ENCODE measurements around the gene MRPL41. TPM values are rescaled to one million over a fixed set of nuclear protein-coding genes. Genes with fewer than 3 reads are reported as not detected.

MRPL41 gene
- total RNA-seq (33.3 TPM), polyA plus RNA-seq (84.3 TPM)
- long read RNA-seq, donor 1, transcript MRPL41-201 (2 exons, 1,262 nt): major isoform, 7 of 7 reads
- long read RNA-seq, donor 1, partial matches to known transcripts: 0 of 7 reads
- long read RNA-seq, donor 1, other reads (novel, unspliced or antisense): 0 of 7 reads
- long read RNA-seq, donor 2: 0 reads
- long read RNA-seq, donor 3, transcript MRPL41-201 (2 exons, 1,262 nt): major isoform, 84 of 84 reads
- long read RNA-seq, donor 3, partial matches to known transcripts: 0 of 84 reads
- long read RNA-seq, donor 3, other reads (novel, unspliced or antisense): 0 of 84 reads
- long read RNA-seq, donor 4, transcript MRPL41-201 (2 exons, 1,262 nt): major isoform, 32 of 32 reads
- long read RNA-seq, donor 4, partial matches to known transcripts: 0 of 32 reads
- long read RNA-seq, donor 4, other reads (novel, unspliced or antisense): 0 of 32 reads
- long read RNA-seq, donor 5, transcript MRPL41-201 (2 exons, 1,262 nt): major isoform, 81 of 87 reads
- long read RNA-seq, donor 5, partial matches to known transcripts: 0 of 87 reads
- long read RNA-seq, donor 5, other reads (novel, unspliced or antisense): 6 of 87 reads
- long read RNA-seq, donor 6, transcript MRPL41-201 (2 exons, 1,262 nt): major isoform, 54 of 59 reads
- long read RNA-seq, donor 6, partial matches to known transcripts: 5 of 59 reads
- long read RNA-seq, donor 6, other reads (novel, unspliced or antisense): 0 of 59 reads
- long read RNA-seq, donor 7, transcript MRPL41-201 (2 exons, 1,262 nt): major isoform, 48 of 48 reads
- long read RNA-seq, donor 7, partial matches to known transcripts: 0 of 48 reads
- long read RNA-seq, donor 7, other reads (novel, unspliced or antisense): 0 of 48 reads
- long read RNA-seq, donor 8, transcript MRPL41-201 (2 exons, 1,262 nt): major isoform, 23 of 23 reads
- long read RNA-seq, donor 8, partial matches to known transcripts: 0 of 23 reads
- long read RNA-seq, donor 8, other reads (novel, unspliced or antisense): 0 of 23 reads
- long read RNA-seq, donor 9, transcript MRPL41-201 (2 exons, 1,262 nt): major isoform, 34 of 34 reads
- long read RNA-seq, donor 9, partial matches to known transcripts: 0 of 34 reads
- long read RNA-seq, donor 9, other reads (novel, unspliced or antisense): 0 of 34 reads
- long read RNA-seq, donor 10, transcript MRPL41-201 (2 exons, 1,262 nt): major isoform, 44 of 44 reads
- long read RNA-seq, donor 10, partial matches to known transcripts: 0 of 44 reads
- long read RNA-seq, donor 10, other reads (novel, unspliced or antisense): 0 of 44 reads

DNA sequence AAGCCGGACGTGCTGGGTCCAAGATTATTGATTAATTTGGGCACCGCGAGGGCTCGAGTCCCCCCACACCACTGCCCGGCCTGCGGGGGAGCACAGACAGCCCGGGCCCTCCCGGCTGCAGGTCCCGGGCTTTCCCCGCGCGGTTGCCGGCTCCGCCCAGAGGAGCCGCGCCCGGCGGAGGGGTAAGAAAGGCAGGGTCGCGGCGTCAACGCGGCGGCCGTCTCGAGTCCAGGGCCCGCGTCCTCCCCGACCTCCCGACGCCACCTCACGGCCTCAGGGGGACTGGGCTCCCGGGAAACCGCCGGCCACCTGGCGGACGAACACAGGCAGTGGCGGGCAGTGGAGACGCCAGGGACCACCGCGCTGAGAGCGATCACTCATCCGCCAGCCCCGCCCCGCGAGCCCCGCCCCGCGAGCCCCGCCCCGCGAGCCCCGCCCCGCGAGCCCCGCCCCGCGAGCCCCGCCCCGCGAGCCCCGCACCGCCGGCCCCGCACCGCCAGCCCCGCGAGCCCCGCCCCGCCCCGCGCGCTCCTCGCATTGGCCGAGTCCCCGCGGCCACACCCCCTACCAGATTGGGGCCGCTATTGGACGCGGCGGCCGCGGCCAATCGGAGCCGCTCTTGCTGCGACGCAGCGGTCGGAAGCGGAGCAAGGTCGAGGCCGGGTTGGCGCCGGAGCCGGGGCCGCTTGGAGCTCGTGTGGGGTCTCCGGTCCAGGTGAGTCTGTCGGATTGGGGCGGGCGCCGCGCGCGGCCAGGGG lies at the start of gene MRPL41:
Gene MRPL41 (plus strand): TSS at position 616 of the 758 bp plus-strand sequence. CDS start 203 bp downstream, outside the sequence.
- 1% methylated on average over 106 of the region's 106 CpGs for WGBS
- Histone ChIP-seq H3K27me3 (ENCODE audit: control insufficient read depth in 2 of 2, insufficient read depth in 1 of 2, low read length in 1 of 2) (no peaks in the 10 kb centered on the region), H3K4me1 (ENCODE audit: control insufficient read depth in 2 of 2, insufficient read depth in 2 of 2, low read length in 2 of 2) (peaks cover 8 to 20% of the 10 kb centered on the region in 2 donors)

DNA sequence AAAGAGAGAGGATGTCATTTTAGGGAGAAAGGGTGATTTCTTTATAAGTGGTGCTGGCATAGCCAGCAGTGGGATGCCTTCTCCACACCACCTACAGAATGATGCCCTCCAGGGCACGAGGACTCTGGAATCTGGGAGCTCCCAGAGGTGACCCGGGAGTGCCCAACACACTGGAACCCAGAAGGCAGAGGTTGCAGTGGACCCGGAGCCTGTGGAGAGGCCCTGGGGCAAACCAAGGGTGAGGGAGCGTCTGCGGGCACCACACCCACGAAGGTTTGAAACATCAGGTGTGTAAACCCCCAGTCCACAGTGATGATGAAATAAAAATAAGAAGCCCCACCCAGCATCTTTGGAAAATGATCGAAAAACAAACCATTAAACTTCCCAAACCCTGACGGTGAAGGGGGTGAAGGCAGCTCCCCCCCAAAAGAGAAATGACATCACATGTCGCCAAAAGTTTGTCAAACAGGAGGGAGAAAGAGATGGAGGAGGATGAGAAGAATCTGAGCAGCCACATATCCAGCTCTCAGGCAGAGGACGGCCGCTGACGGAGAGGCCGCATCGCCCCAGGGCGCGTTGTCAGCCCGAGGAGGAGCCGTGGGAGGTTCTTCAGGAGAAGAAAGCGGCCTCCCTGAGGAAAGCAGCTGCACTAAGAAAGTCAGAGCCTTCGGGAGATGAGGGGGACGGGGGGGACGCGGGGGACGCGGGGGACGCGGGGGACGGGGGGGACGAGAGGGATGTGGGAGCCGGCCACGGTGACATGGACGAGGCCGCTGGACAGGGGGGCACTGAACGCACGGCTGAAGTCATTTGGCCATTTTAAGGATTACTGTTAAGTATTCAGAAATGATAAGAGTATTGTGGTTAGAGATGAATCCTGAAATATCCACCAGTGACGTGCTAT lies 49.4 kb upstream of the MRPL41 start:
- no peak overlapping the region for H3K4me3 ChIP-seq (ENCODE audit: low read length in 2 of 2)
- no peak overlapping the region for H3K27ac ChIP-seq (ENCODE audit: low read depth in 1 of 2, low read length in 1 of 2)
- H3K4me1 ChIP-seq (ENCODE audit: control insufficient read depth in 2 of 2, insufficient read depth in 2 of 2, low read length in 2 of 2): no peaks in the 10 kb centered on the region
- DNase-seq (ENCODE audit: low read depth in 6 of 9, low spot score in 9 of 9): no peak
- H3K9me3 ChIP-seq (ENCODE audit: control insufficient read depth in 2 of 2, insufficient read depth in 1 of 2, low read length in 1 of 2): peaks cover 3 to 33% of the 10 kb centered on the region in 2 donors
- no peaks in the 10 kb centered on the region for H3K27me3 ChIP-seq (ENCODE audit: control insufficient read depth in 2 of 2, insufficient read depth in 1 of 2, low read length in 1 of 2)
- 89% methylated on average over 36 of the region's 36 CpGs for WGBS
- H3K36me3 ChIP-seq (ENCODE audit: control insufficient read depth in 2 of 2, insufficient read depth in 2 of 2, low read length in 1 of 2): no peaks in the 10 kb centered on the region

More for the DNA sequence above, at the start of gene MRPL41:
- H3K4me3 ChIP-seq (ENCODE audit: low read length in 2 of 2): peak within 1 kb of the TSS; percentile 60 to 83
- H3K27ac ChIP-seq (ENCODE audit: low read depth in 1 of 2, low read length in 1 of 2): peak within 1 kb of the TSS; percentile 66 to 93
- DNase-seq (ENCODE audit: low read depth in 6 of 9, low spot score in 9 of 9): peak in 8 of 9 donors; percentile 31 to 92 (median 80)
- H3K9me3 ChIP-seq (ENCODE audit: control insufficient read depth in 2 of 2, insufficient read depth in 1 of 2, low read length in 1 of 2): no peaks in the 10 kb centered on the region
- peaks cover 15 to 20% of the 10 kb centered on the region in 2 donors for H3K36me3 ChIP-seq (ENCODE audit: control insufficient read depth in 2 of 2, insufficient read depth in 2 of 2, low read length in 1 of 2)

DNA sequence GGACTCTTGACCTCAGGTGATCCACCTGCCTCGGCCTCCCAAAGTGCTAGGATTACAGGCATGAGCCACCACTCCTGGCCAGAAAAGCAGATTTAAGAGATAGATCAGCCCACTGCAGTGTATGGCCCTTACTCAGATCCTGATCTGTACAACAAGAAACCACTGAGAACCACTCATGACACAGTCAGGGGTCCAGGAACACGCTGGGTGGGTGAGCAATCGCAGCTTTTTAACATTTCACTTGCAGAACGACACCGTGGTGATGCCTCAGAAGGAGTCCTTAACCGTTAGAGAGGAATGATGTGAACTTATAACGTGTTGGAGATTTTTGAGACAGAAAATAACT lies 47.3 kb upstream of the MRPL41 start:
- Histone ChIP-seq H3K4me3 (ENCODE audit: low read length in 2 of 2) (no peak overlapping the region), H3K9me3 (ENCODE audit: control insufficient read depth in 2 of 2, insufficient read depth in 1 of 2, low read length in 1 of 2) (peaks cover 3 to 33% of the 10 kb centered on the region in 2 donors), H3K4me1 (ENCODE audit: control insufficient read depth in 2 of 2, insufficient read depth in 2 of 2, low read length in 2 of 2) (no peaks in the 10 kb centered on the region), H3K36me3 (ENCODE audit: control insufficient read depth in 2 of 2, insufficient read depth in 2 of 2, low read length in 1 of 2) (no peaks in the 10 kb centered on the region), H3K27me3 (ENCODE audit: control insufficient read depth in 2 of 2, insufficient read depth in 1 of 2, low read length in 1 of 2) (no peaks in the 10 kb centered on the region), H3K27ac (ENCODE audit: low read depth in 1 of 2, low read length in 1 of 2) (no peak overlapping the region)
- WGBS: 94% methylated on average over 7 of the region's 7 CpGs
- DNase-seq (ENCODE audit: low read depth in 6 of 9, low spot score in 9 of 9): no peak

DNA sequence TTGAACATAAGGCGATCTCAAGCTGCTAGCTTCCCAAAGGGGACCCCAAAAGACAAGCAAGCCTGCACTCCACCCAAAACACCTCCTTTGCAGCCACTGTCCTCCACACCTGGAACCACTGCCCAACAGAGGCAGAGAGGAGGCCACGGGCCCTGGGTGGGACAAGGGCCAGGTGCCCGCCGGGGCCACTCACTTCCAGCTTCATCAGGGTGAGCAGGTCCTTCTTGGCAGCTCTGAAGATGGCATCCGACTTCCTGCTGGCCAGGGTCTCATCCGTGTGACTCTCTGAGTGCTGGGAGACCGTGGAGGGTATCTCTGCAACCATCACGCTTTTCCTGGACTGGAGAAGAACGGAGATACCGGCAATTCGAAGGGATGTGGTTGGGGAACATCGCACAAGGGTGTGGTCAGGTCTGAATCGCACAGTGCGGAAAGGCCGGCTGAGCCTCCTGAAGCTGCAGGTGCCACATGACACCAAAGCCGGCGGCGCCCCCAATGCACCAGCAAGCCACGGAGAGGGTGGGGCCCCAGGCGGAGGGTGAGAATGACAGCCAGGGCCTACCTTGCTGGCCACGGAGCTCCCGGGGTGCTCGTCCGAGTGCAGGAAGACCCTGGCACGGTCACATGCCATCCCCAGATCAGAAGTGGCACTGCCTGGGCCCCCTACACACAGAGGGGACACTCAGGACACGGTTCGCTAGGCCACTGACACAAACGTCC lies 46.1 kb upstream of the MRPL41 start:
- H3K27ac ChIP-seq (ENCODE audit: low read depth in 1 of 2, low read length in 1 of 2): no peak overlapping the region
- WGBS: 96% methylated on average over 28 of the region's 28 CpGs
- DNase-seq (ENCODE audit: low read depth in 6 of 9, low spot score in 9 of 9): no peak

DNA sequence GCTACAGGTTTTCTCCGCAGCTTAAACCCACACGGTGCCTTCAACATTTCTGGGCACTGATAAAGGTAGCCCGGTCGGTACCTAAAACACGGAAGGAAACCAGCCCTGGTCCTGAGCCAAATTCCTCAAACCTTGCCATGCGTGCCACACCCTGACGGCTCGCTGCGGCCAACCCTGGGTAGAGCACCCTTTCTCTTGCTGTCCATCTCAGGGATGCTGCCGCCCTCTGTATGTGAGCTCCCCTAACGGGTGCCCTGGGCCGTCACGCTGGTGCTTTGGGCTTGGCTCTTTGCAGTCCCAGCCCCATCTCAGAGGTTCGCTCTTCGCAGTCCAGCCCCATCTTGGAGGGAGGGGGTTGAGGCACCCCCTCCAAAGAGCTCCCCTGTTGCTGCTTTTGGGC lies 45.4 kb upstream of the MRPL41 start:
- Histone ChIP-seq H3K9me3 (ENCODE audit: control insufficient read depth in 2 of 2, insufficient read depth in 1 of 2, low read length in 1 of 2) (peaks cover under 1 to 18% of the 10 kb centered on the region in 2 donors), H3K4me3 (ENCODE audit: low read length in 2 of 2) (no peak overlapping the region), H3K4me1 (ENCODE audit: control insufficient read depth in 2 of 2, insufficient read depth in 2 of 2, low read length in 2 of 2) (no peaks in the 10 kb centered on the region), H3K36me3 (ENCODE audit: control insufficient read depth in 2 of 2, insufficient read depth in 2 of 2, low read length in 1 of 2) (no peaks in the 10 kb centered on the region), H3K27me3 (ENCODE audit: control insufficient read depth in 2 of 2, insufficient read depth in 1 of 2, low read length in 1 of 2) (no peaks in the 10 kb centered on the region), H3K27ac (ENCODE audit: low read depth in 1 of 2, low read length in 1 of 2) (no peak overlapping the region)
- no peak for DNase-seq (ENCODE audit: low read depth in 6 of 9, low spot score in 9 of 9)
- 97% methylated on average over 15 of the region's 15 CpGs for WGBS

More for the DNA sequence above, 46.1 kb upstream of the MRPL41 start:
- Histone ChIP-seq H3K9me3 (ENCODE audit: control insufficient read depth in 2 of 2, insufficient read depth in 1 of 2, low read length in 1 of 2) (peaks cover 3 to 25% of the 10 kb centered on the region in 2 donors), H3K27me3 (ENCODE audit: control insufficient read depth in 2 of 2, insufficient read depth in 1 of 2, low read length in 1 of 2) (no peaks in the 10 kb centered on the region), H3K4me1 (ENCODE audit: control insufficient read depth in 2 of 2, insufficient read depth in 2 of 2, low read length in 2 of 2) (no peaks in the 10 kb centered on the region), H3K36me3 (ENCODE audit: control insufficient read depth in 2 of 2, insufficient read depth in 2 of 2, low read length in 1 of 2) (no peaks in the 10 kb centered on the region), H3K4me3 (ENCODE audit: low read length in 2 of 2) (no peak overlapping the region)

DNA sequence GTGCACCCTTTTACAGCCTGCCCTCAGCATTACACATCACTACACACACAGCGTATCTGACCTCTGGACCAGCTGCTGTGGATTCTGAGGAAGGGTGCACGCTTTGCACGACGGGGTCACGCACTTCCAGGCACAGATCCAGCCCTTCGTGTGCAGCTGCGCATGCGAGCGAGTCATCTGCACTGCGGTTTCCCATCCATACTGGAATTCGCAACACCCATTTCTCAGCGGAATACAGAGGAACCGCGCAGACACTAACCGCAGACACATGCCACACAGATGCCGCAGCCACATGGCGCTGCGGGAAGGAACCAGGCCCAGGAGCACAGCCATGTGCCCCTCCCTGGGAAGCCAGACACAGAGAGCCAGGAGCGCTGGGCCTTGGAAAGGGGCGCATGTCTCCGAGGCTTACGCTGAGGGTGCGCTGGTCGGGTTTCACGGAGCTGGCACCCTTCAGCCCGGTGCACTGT lies 44.9 kb upstream of the MRPL41 start:
- Histone ChIP-seq H3K4me3 (ENCODE audit: low read length in 2 of 2) (no peak overlapping the region), H3K27ac (ENCODE audit: low read depth in 1 of 2, low read length in 1 of 2) (no peak overlapping the region), H3K27me3 (ENCODE audit: control insufficient read depth in 2 of 2, insufficient read depth in 1 of 2, low read length in 1 of 2) (no peaks in the 10 kb centered on the region), H3K4me1 (ENCODE audit: control insufficient read depth in 2 of 2, insufficient read depth in 2 of 2, low read length in 2 of 2) (no peaks in the 10 kb centered on the region), H3K36me3 (ENCODE audit: control insufficient read depth in 2 of 2, insufficient read depth in 2 of 2, low read length in 1 of 2) (no peaks in the 10 kb centered on the region), H3K9me3 (ENCODE audit: control insufficient read depth in 2 of 2, insufficient read depth in 1 of 2, low read length in 1 of 2) (peaks cover 0 to 13% of the 10 kb centered on the region in 2 donors)
- WGBS: 97% methylated on average over 26 of the region's 26 CpGs
- DNase-seq (ENCODE audit: low read depth in 6 of 9, low spot score in 9 of 9): no peak

DNA sequence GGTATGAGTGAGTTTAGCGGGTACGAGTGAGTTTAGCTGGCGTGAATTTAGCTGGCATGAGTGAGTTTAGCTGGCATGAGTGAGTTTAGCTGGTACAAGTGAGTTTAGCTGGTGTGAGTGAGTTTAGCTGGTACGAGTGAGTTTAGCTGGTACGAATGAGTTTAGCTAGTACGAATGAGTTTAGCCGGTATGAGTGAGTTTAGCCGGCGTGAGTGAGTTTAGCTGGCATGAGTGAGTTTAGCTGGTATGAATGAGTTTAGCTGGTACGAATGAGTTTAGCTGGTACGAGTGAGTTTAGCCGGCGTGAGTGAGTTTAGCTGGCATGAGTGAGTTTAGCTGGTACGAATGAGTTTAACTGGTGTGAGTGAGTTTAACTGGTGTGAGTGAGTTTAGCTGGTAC lies 42.5 kb upstream of the MRPL41 start:
- no peak overlapping the region for H3K4me3 ChIP-seq (ENCODE audit: low read length in 2 of 2)
- H3K4me1 ChIP-seq (ENCODE audit: control insufficient read depth in 2 of 2, insufficient read depth in 2 of 2, low read length in 2 of 2): no peaks in the 10 kb centered on the region
- no peak for DNase-seq (ENCODE audit: low read depth in 6 of 9, low spot score in 9 of 9)
- no peaks in the 10 kb centered on the region for H3K36me3 ChIP-seq (ENCODE audit: control insufficient read depth in 2 of 2, insufficient read depth in 2 of 2, low read length in 1 of 2)
- WGBS: 82% methylated on average over 14 of the region's 14 CpGs
- no peak overlapping the region for H3K27ac ChIP-seq (ENCODE audit: low read depth in 1 of 2, low read length in 1 of 2)
- no peaks in the 10 kb centered on the region for H3K27me3 ChIP-seq (ENCODE audit: control insufficient read depth in 2 of 2, insufficient read depth in 1 of 2, low read length in 1 of 2)
- peaks cover 0 to 6% of the 10 kb centered on the region in 2 donors for H3K9me3 ChIP-seq (ENCODE audit: control insufficient read depth in 2 of 2, insufficient read depth in 1 of 2, low read length in 1 of 2)
